ENCODE measurements around the gene FGL2.
"Not testable (repeated sequence)": the region's sequence is repeated elsewhere in the genome, so short reads cannot be mapped to it uniquely, and the experiment has no call there.

FGL2 gene

DNA sequence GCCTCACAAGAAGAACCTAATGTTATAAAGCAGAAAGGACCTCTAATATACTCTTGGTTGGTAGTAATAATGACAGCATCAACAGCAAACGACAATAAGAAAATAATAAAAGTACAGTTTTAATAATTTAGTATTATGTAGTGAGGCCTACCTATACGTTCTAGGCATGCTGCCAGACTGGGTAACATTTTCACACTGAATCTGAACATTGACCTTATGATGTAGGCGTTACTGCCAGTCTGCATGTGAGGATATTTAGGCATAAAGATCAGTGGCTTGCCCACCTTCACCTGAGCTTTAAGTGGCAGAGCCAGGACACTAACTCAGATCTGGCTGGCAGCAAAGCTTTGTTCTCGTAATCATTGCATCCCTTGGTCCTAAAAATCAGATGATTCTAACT, 2.5 kb downstream of the FGL2 start:
- in situ Hi-C loops (cut with MboI; ENCODE audit: low sequenced_read_pairs), result no loop called here

DNA sequence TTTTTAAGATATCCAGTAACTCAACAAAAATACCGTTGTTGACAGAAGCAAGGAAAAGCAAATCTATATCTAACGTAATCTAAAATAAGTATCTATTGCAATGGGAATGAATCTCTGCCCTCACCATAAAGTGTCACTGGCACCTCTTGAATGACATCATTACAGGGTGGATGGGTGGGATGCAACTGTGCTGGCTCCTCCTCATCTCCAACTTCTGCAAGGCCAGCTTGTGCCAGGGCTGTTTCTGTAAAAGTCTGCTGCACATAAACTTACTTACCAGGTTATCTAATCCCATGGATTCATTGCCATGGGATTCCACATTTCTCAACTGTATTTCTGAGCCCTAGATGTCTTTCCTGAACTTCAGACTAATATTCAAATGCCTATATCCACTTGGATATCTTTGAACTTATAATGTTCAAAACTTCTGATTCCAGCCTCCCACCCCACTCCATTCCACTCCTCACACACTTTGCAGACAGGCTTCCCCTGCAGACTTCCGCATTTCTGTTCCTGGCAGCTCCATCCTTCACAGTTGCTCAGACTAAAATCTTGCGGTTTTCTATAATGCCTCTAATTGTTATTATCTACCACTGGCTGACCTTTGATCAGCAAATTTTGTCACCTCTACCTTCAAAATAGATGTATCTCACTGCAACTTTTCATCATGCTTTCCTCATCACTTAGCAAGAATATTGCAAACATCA, 10.7 kb downstream of the FGL2 start:
- Histone ChIP-seq H3K9me3 (no peaks in the 10 kb centered on the region), H3K27me3 (ENCODE audit: low read depth) (no peaks in the 10 kb centered on the region), H3K4me3 (no peak overlapping the region), H3K4me1 (no peaks in the 10 kb centered on the region), H3K36me3 (replicated peaks) (no peaks in the 10 kb centered on the region)
- in situ Hi-C loops (cut with MboI; ENCODE audit: low sequenced_read_pairs), result no loop called here
- no peak for DNase-seq (ENCODE audit: low spot score in 2 of 2)

More for the DNA sequence above, 2.5 kb downstream of the FGL2 start:
- Histone ChIP-seq H3K4me1 (no peaks in the 10 kb centered on the region), H3K4me3 (no peak overlapping the region), H3K27me3 (ENCODE audit: low read depth) (peaks cover 5% of the 10 kb centered on the region), H3K36me3 (replicated peaks) (no peaks in the 10 kb centered on the region), H3K9me3 (no peaks in the 10 kb centered on the region)
- DNase-seq (ENCODE audit: low spot score in 2 of 2), result no peak

DNA sequence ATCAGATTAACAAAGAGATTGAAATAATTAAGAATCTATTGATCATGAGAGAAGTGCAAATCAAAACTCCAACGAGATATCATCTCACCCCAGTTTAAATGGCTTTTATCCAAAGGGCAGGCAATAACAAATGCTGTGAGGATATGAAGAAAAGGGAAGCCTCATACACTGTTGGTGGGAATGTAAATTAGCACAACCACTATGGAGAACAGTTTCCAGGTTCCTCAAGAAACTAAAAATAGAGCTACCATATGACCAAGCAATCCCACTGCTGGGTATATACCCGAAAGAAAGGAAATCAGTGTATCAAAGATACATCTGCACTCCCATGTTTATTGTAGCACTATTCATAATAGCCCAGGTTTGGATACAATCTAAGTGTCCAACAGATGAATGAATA, 13.8 kb downstream of the FGL2 start:
- Histone ChIP-seq H3K9me3 (no peaks in the 10 kb centered on the region), H3K27me3 (ENCODE audit: low read depth) (no peaks in the 10 kb centered on the region), H3K4me1 (no peaks in the 10 kb centered on the region), H3K4me3 (no peak overlapping the region), H3K36me3 (replicated peaks) (no peaks in the 10 kb centered on the region)
- in situ Hi-C loops (cut with MboI; ENCODE audit: low sequenced_read_pairs), result no loop called here
- DNase-seq (ENCODE audit: low spot score in 2 of 2), result no peak

DNA sequence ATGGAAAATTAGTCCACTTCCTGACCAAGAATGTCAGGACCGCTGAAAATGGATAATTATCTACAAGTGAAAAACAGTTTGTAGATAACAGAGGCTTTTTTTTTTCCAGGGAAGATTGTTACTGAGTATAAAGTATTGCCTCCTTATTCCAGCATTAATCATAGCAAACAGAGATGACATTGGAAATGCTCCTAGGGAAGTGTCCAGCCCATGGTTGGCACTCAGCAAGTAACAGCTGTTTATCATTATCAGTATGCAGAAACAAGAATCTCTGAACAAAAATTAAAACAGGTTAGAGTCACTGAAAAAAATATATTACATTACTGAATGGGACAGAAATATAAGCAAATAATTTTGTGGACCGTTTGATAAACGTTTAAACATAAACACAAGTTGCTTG, 14.6 kb downstream of the FGL2 start:
- in situ Hi-C loops (cut with MboI; ENCODE audit: low sequenced_read_pairs), result no loop called here
- no peaks in the 10 kb centered on the region for H3K36me3 ChIP-seq (replicated peaks)
- DNase-seq (ENCODE audit: low spot score in 2 of 2), result no peak

DNA sequence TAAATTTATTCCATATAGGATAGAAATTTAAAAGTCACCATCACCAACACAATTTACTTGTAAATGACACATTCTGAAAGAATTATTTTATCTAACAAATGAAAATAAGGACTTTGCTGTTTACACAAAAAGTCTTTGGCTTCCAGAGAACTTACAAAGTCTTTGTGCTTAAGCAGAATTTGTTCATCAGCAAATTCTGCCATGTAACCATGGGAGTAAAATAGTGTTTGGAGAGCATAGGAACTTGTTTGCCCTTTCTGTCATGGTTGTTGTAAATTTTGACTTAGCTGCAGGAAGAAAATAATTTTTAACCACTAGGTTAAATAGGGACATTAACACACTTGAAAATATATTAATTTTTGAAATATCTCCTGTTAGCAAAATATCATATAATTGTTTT, 15.2 kb downstream of the FGL2 start:
- no peaks in the 10 kb centered on the region for H3K27me3 ChIP-seq (ENCODE audit: low read depth)
- in situ Hi-C loops (cut with MboI; ENCODE audit: low sequenced_read_pairs), result no loop called here
- no peak overlapping the region for H3K4me3 ChIP-seq
- no peaks in the 10 kb centered on the region for H3K9me3 ChIP-seq
- no peaks in the 10 kb centered on the region for H3K4me1 ChIP-seq
- DNase-seq (ENCODE audit: low spot score in 2 of 2), result no peak
- H3K36me3 ChIP-seq (replicated peaks), result no peaks in the 10 kb centered on the region

More for the DNA sequence above, 14.6 kb downstream of the FGL2 start:
- Histone ChIP-seq H3K9me3 (no peaks in the 10 kb centered on the region), H3K4me3 (no peak overlapping the region), H3K27me3 (ENCODE audit: low read depth) (no peaks in the 10 kb centered on the region), H3K4me1 (no peaks in the 10 kb centered on the region)

DNA sequence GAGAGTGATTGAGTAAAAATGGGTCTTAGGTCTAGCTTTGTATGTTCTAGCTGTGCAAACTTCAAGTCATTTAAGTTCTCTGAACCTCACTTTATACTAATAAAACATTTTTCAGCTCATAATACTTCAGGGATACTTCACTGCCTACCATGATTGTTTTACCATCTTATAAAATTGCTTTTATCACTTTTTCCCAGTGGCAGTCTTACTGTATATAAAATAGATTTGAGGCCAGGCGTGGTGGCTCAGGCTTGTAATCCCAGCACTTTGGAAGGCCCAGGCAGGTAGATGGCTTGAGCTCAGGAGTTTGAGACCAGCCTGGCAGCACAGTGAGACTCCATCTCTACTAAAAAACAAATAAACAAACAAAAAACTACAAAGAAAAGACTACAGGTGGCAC, 17.4 kb downstream of the FGL2 start:
- no peaks in the 10 kb centered on the region for H3K4me1 ChIP-seq
- no peak for DNase-seq (ENCODE audit: low spot score in 2 of 2)
- in situ Hi-C loops (cut with MboI; ENCODE audit: low sequenced_read_pairs), result no loop called here
- no peak overlapping the region for H3K4me3 ChIP-seq
- H3K36me3 ChIP-seq (replicated peaks), result no peaks in the 10 kb centered on the region
- no peaks in the 10 kb centered on the region for H3K9me3 ChIP-seq
- no peaks in the 10 kb centered on the region for H3K27me3 ChIP-seq (ENCODE audit: low read depth)

DNA sequence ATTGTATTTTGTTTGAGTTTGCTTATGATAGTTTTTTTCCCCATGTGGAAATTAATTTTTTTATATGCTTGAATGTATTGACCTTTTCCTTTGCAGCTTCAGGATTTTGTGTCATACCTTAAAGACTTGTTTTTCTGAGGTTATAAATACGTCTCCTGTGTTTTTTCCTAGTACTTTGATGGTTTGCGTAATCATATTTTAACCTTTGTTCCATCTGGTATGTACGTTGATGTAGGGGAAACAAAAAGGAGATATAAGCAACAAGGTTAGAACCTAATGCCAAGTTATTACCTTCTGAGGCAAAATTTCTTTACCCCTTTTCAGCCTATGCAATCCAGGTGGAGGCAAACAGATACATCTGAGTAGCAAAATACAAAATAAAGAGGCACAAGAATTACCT, 17.9 kb downstream of the FGL2 start:
- H3K9me3 ChIP-seq, result no peaks in the 10 kb centered on the region

DNA sequence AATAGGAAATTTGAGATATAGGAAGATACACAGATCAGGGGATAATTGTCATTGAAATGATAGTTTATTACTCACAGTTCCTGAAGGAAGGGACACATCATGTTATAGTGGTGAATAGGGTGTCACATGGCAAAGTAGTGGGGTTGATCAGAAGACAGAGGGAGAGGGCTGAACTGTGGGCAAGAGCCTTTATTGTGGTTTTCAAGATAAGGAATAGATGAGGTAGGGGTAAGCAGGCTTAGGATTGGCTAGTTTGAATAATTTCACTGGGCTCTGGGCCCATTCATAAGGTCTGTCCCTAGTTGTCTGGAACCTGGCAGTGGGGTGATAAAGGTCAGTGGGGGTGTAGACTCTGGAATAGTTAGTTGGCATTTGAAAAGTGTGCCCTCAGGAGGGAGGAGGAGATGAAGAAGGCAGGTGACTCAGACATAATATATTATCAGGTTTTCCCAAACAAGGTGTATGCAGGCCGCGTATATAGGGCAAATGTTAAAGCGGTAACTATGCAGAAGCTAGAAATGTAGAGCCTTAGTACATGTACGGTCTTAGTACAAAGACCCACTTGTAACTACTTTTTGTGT, 18.5 kb downstream of the FGL2 start:
- no peak for DNase-seq (ENCODE audit: low spot score in 2 of 2)
- in situ Hi-C loops (cut with MboI; ENCODE audit: low sequenced_read_pairs), result no loop called here
- H3K27me3 ChIP-seq (ENCODE audit: low read depth), result no peaks in the 10 kb centered on the region

More for the DNA sequence above, 17.9 kb downstream of the FGL2 start:
- DNase-seq (ENCODE audit: low spot score in 2 of 2), result no peak
- Histone ChIP-seq H3K36me3 (replicated peaks) (no peaks in the 10 kb centered on the region), H3K4me1 (no peaks in the 10 kb centered on the region), H3K4me3 (no peak overlapping the region), H3K27me3 (ENCODE audit: low read depth) (no peaks in the 10 kb centered on the region)
- in situ Hi-C loops (cut with MboI; ENCODE audit: low sequenced_read_pairs), result no loop called here

DNA sequence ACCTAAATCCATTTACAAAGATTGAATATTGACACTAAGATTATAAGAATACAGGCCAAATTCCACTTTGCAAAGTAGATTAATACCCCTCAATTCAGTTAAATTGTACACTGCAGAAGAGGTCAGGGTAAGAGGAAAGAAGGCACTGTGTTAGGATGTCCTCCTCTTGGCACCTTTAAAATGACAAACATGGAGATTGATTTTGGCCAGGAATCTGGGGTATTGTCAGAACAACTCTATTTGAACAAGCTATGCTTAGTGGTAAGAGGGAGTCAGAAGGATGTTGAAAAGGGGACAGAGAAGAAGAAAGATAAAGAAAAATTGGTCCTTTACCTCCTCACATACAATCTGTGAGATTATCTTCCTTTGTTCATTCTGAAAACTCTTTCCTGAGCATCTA, 21.6 kb downstream of the FGL2 start:
- H3K4me3 ChIP-seq; H3K27me3 ChIP-seq (ENCODE audit: low read depth); H3K4me1 ChIP-seq; in situ Hi-C loops (cut with MboI; ENCODE audit: low sequenced_read_pairs); DNase-seq (ENCODE audit: low spot score in 2 of 2); H3K9me3 ChIP-seq; H3K36me3 ChIP-seq (replicated peaks): not testable (repeated sequence)

More for the DNA sequence above, 18.5 kb downstream of the FGL2 start:
- no peaks in the 10 kb centered on the region for H3K9me3 ChIP-seq
- H3K36me3 ChIP-seq (replicated peaks), result no peaks in the 10 kb centered on the region
- no peaks in the 10 kb centered on the region for H3K4me1 ChIP-seq
- H3K4me3 ChIP-seq, result no peak overlapping the region

DNA sequence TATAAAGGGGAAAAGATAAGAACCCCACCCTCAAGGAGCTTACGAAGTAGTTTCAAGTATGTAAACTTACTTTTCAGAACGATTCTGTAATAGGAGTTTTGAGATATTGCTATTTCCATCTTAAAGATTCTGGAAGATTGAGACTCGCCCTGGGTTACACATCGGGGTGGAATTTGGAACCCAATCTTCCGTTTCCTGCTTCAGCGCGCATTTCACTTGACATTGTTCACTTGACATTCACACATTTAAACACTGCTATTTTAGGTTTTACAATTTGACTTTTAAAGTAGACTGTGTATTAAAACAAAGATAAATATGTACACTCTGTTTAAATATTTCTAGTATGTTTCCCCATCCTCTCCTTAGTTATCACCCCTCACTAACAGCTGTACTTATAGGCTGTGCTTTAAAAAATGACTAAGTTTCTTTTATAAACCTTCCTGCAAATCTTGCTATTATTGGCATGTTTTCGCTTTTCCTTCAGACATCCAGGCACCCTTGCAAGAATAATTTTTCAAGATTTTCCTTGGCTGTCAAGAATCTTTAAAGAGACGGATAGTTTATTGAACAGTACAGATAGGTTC, 22.2 kb downstream of the FGL2 start:
- H3K27me3 ChIP-seq (ENCODE audit: low read depth); DNase-seq (ENCODE audit: low spot score in 2 of 2); in situ Hi-C loops (cut with MboI; ENCODE audit: low sequenced_read_pairs); H3K36me3 ChIP-seq (replicated peaks); H3K4me1 ChIP-seq; H3K4me3 ChIP-seq; H3K9me3 ChIP-seq: not testable (repeated sequence)

DNA sequence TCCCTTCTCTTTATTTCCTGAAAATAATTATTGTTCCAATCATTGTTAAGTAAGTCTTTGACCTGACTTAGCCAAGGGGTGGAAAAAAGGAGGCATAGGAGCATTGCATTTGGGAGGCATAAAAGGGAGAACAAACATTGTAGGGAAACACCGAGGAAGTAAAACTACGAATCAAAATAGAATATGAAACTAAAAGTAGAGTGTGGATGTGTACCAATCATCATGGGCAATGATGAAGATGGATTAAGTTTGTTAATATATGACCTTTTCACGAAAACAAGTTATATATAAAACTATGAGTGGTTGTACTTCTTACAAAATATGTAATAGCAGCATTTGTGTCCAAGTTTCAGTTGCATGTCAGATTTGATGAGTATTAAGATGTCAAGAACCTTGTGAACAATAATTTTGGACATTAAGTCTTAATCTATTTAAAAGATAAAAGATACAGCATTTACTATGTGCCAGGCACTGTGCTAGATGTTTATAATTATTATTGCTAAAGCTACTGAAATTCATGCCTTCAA, 24.3 kb downstream of the FGL2 start:
- H3K9me3 ChIP-seq; H3K4me1 ChIP-seq; H3K36me3 ChIP-seq (replicated peaks); in situ Hi-C loops (cut with MboI; ENCODE audit: low sequenced_read_pairs); H3K27me3 ChIP-seq (ENCODE audit: low read depth); H3K4me3 ChIP-seq; DNase-seq (ENCODE audit: low spot score in 2 of 2): not testable (repeated sequence)

DNA sequence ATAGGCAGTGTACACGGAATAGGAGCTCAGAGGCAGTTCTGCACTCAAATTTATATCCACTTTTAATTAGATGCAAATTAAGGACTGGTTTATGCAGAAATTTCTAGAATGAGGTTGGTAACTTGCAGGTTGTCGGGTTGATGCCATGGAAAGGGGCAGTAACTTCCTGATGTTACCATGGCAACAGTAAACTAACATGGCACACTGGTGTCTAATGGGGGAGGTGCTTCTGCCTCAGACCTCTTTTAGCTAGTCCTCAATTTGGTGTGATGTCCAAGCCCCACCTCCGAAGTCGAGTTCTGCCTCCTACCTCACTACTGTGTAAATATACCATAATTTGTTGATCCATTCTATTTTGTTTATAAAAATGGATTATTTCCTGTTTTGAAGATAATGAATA, 25.2 kb downstream of the FGL2 start:
- in situ Hi-C loops (cut with MboI; ENCODE audit: low sequenced_read_pairs); H3K27me3 ChIP-seq (ENCODE audit: low read depth): not testable (repeated sequence)

DNA sequence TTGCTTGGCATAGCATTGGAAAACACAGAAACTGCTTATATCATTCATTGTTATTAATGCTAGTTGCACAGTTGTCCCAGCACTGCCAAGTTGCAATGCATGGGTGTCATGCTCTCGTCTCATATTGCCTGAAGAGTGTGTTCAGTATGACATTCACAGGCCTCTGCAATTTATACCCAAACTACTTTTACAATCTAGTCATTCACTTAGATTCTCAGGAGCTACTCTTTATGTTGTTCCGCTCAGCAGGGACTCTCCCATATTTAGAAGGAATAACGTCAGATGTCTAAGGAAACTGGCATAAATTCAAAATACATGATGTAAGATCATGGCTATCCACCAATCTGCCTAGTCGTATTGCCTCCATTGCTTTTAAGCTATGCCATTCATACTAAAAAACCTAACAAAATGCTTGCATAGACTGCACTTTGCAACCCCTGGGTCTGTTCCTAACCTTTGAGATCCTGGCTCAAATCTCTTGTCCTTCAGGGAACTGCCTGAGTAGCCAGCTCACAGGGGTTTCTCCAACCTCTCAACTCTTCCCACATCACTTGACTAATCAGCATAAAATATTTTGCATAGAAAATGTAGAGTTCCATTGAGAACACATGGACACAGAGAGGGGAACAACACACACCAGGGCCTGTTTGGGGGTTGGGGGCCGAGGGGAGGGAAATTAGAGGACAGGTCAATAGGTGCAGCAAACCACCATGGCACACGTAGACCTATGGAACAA, 27.0 kb downstream of the FGL2 start:
- in situ Hi-C loops (cut with MboI; ENCODE audit: low sequenced_read_pairs); H3K4me1 ChIP-seq; H3K36me3 ChIP-seq (replicated peaks); H3K27me3 ChIP-seq (ENCODE audit: low read depth); H3K9me3 ChIP-seq; DNase-seq (ENCODE audit: low spot score in 2 of 2); H3K4me3 ChIP-seq: not testable (repeated sequence)

More for the DNA sequence above, 25.2 kb downstream of the FGL2 start:
- H3K36me3 ChIP-seq (replicated peaks); H3K4me3 ChIP-seq; H3K9me3 ChIP-seq; H3K4me1 ChIP-seq; DNase-seq (ENCODE audit: low spot score in 2 of 2): not testable (repeated sequence)

DNA sequence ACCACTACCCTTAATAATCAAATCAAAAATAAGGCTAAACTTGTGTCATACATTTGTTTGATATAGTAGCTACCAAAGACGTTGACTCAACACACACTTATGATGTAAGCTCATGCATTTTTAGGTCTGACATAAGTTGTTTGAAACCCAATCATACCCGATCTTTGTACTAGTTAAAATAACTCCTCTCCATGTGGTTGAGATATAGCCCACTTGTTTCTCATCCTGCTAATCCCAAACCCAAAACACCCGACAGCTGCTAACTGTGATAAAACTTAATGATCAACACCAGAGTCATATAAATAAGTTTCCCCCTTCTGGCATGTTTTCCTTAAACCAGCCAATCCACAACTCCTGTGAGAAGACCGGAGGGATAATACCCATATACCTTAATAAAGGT, 28.5 kb downstream of the FGL2 start:
- H3K27me3 ChIP-seq (ENCODE audit: low read depth); DNase-seq (ENCODE audit: low spot score in 2 of 2); H3K36me3 ChIP-seq (replicated peaks); in situ Hi-C loops (cut with MboI; ENCODE audit: low sequenced_read_pairs); H3K9me3 ChIP-seq; H3K4me1 ChIP-seq; H3K4me3 ChIP-seq: not testable (repeated sequence)

Data from HAP-1 (cell line).